Hepatic stellate cell (primary cell): ENCODE measurements around the gene DOCK2.
"Not testable (repeated sequence)": the region's sequence is repeated elsewhere in the genome, so short reads cannot be mapped to it uniquely, and the experiment has no call there.

Source experiments
- DNase-seq: peaks from one replicate; pipeline ENCODE4 v3.0.0; 2011; ENCODE audit warnings: low spot score

Gene DOCK2

GRCh38 chr5:169637549-169638121, 560 bp downstream of the DOCK2 start:
- no peak for DNase-seq

- DNase-seq: peak; percentile 42
Measured at GRCh38 chr5:169641253-169641652, 4.2 kb downstream of the DOCK2 start.

- no peak for DNase-seq
Measured at GRCh38 chr5:169646856-169647255, 9.8 kb downstream of the DOCK2 start.

GRCh38 chr5:169647566-169647965, 10.5 kb downstream of the DOCK2 start:
- no peak for DNase-seq

- DNase-seq: no peak
Measured at GRCh38 chr5:169648725-169649310, 11.7 kb downstream of the DOCK2 start.

GRCh38 chr5:169649486-169649885, 12.4 kb downstream of the DOCK2 start:
- DNase-seq: no peak

- DNase-seq: peak; percentile 73
Measured at GRCh38 chr5:169650701-169651331, 13.7 kb downstream of the DOCK2 start.

GRCh38 chr5:169651526-169651925, 14.5 kb downstream of the DOCK2 start:
- DNase-seq: no peak

GRCh38 chr5:169652057-169652456, 15.0 kb downstream of the DOCK2 start:
- no peak for DNase-seq

GRCh38 chr5:169653091-169653490, 16.0 kb downstream of the DOCK2 start:
- DNase-seq: no peak

GRCh38 chr5:169655353-169655752, 18.3 kb downstream of the DOCK2 start:
- DNase-seq: no peak

- no peak for DNase-seq
Measured at GRCh38 chr5:169656125-169656901, 19.2 kb downstream of the DOCK2 start.

- DNase-seq: no peak
Measured at GRCh38 chr5:169657127-169657526, 20.1 kb downstream of the DOCK2 start.

- DNase-seq: not testable (repeated sequence)
Measured at GRCh38 chr5:169662451-169662850, 25.4 kb downstream of the DOCK2 start.

- DNase-seq: no peak
Measured at GRCh38 chr5:169663537-169663936, 26.5 kb downstream of the DOCK2 start.

GRCh38 chr5:169666365-169666764, 29.3 kb downstream of the DOCK2 start:
- DNase-seq: no peak

- peak; percentile 18 for DNase-seq
Measured at GRCh38 chr5:169667896-169668674, 31.0 kb downstream of the DOCK2 start.

GRCh38 chr5:169668732-169669131, 31.7 kb downstream of the DOCK2 start:
- DNase-seq: peak; percentile 62

GRCh38 chr5:169670769-169671525, 33.9 kb downstream of the DOCK2 start:
- no peak for DNase-seq

GRCh38 chr5:169682026-169682425, 45.0 kb downstream of the DOCK2 start:
- DNase-seq: no peak

GRCh38 chr5:169686137-169686536, 49.1 kb downstream of the DOCK2 start:
- DNase-seq: no peak
